HEK293 (cell line): ENCODE measurements around the gene GPR83.

Source experiments
- CTCF ChIA-PET: fragments of 350-600 bp; formaldehyde crosslinking; extraction: SDS; loops from one replicate; lab custom pipeline; 2021; ENCODE audit warnings: antibody characterized with exemption; lab: Yijun Ruan, JAX
- POLR2A ChIA-PET: fragments of 300-600 bp; formaldehyde crosslinking; extraction: SDS; loops from one replicate; lab custom pipeline; 2020; ENCODE audit warnings: antibody characterized with exemption, inconsistent platforms; lab: Yijun Ruan, JAX
- H3K27ac ChIP-seq: fragments of 200-500 bp; sonication (Bioruptor generic); 2 replicates; pipeline ENCODE4 v1.5.1; 2014; ENCODE audit warnings: low read depth, low read length, control low read depth, inconsistent platforms; ENCODE audit errors: extremely low read depth
- H3K36me3 ChIP-seq, 2 experiments: fragments of 200-500 bp in 1 of 2; sonication (Bioruptor generic) in 1 of 2; 1 replicate in 1 of 2; 2 replicates in 1 of 2; pipeline ENCODE4 v1.5.1; 2014 to 2017; ENCODE audit warnings: inconsistent platforms in 2 of 2, low read length in 2 of 2; ENCODE audit not compliant: control insufficient read depth in 2 of 2, insufficient read depth in 1 of 2
- H3K4me1 ChIP-seq: fragments of 200-500 bp; sonication (Bioruptor generic); 2 replicates; pipeline ENCODE4 v1.5.1; 2014; ENCODE audit warnings: mild to moderate bottlenecking, low read length, inconsistent platforms; ENCODE audit not compliant: control insufficient read depth, insufficient read depth
- H3K4me3 ChIP-seq: 2 replicates; pipeline ENCODE4 v1.5.1; 2011; ENCODE audit warnings: low read depth, mild to moderate bottlenecking, control low read depth, low read length, moderate library complexity
- H3K9me3 ChIP-seq: fragments of 200-500 bp; sonication (Bioruptor generic); 2 replicates; pipeline ENCODE4 v1.5.1; 2014; ENCODE audit warnings: low read depth, low read length, inconsistent platforms; ENCODE audit not compliant: control insufficient read depth, insufficient read depth
- GFI1B ChIP-seq: fragments of 450-650 bp; formaldehyde crosslinking; IDR thresholded peaks from 2 replicates; pipeline ENCODE4 v1.5.1; 2016; ENCODE audit warnings: missing biosample characterization, missing genetic modification characterization
- MYNN ChIP-seq: fragments of 450-650 bp; formaldehyde crosslinking; IDR thresholded peaks from 2 replicates; pipeline ENCODE4 v1.5.1; 2016; ENCODE audit warnings: missing biosample characterization, missing genetic modification characterization, borderline replicate concordance
- RBAK ChIP-seq: fragments of 450-650 bp; formaldehyde crosslinking; IDR thresholded peaks from 2 replicates; pipeline ENCODE4 v1.5.1; 2016; ENCODE audit warnings: missing biosample characterization, missing genetic modification characterization
- SALL2 ChIP-seq: fragments of 450-650 bp; formaldehyde crosslinking; IDR thresholded peaks from 2 replicates; pipeline ENCODE4 v1.5.0; 2017; ENCODE audit warnings: missing biosample characterization, mild to moderate bottlenecking, missing genetic modification characterization, borderline replicate concordance
- SCRT1 ChIP-seq: fragments of 450-650 bp; formaldehyde crosslinking; IDR thresholded peaks from 2 replicates; pipeline ENCODE4 v1.5.1; 2016; ENCODE audit warnings: missing biosample characterization, missing genetic modification characterization, borderline replicate concordance
- SP7 ChIP-seq: fragments of 450-650 bp; formaldehyde crosslinking; IDR thresholded peaks from 2 replicates; pipeline ENCODE4 v1.5.1; 2016; ENCODE audit warnings: missing biosample characterization, missing genetic modification characterization
- ZNF10 ChIP-seq: fragments of 450-650 bp; formaldehyde crosslinking; IDR thresholded peaks from 2 replicates; pipeline ENCODE4 v1.5.1; 2017; ENCODE audit warnings: missing biosample characterization, missing genetic modification characterization
- ZNF221 ChIP-seq: fragments of 450-650 bp; formaldehyde crosslinking; IDR thresholded peaks from 2 replicates; pipeline ENCODE4 v1.5.1; 2017; ENCODE audit warnings: missing biosample characterization, missing genetic modification characterization, borderline replicate concordance
- ZNF248 ChIP-seq: fragments of 450-650 bp; formaldehyde crosslinking; IDR thresholded peaks from 2 replicates; pipeline ENCODE4 v1.5.1; 2017; ENCODE audit warnings: missing biosample characterization, missing genetic modification characterization
- ZNF266 ChIP-seq: fragments of 450-650 bp; formaldehyde crosslinking; IDR thresholded peaks from 2 replicates; pipeline ENCODE4 v1.5.1; 2016; ENCODE audit warnings: missing biosample characterization, missing genetic modification characterization, low read depth
- ZNF341 ChIP-seq: fragments of 450-650 bp; formaldehyde crosslinking; IDR thresholded peaks from 2 replicates; pipeline ENCODE4; 2016; ENCODE audit warnings: low read depth, missing biosample characterization, missing genetic modification characterization
- ZNF354C ChIP-seq: fragments of 450-650 bp; formaldehyde crosslinking; IDR thresholded peaks from 2 replicates; pipeline ENCODE4 v1.5.1; 2016; ENCODE audit warnings: missing biosample characterization, missing genetic modification characterization, low read depth, borderline replicate concordance
- ZNF366 ChIP-seq: fragments of 450-650 bp; formaldehyde crosslinking; conservative IDR thresholded peaks from 2 replicates; pipeline ENCODE4 v1.5.1; 2016; ENCODE audit warnings: missing biosample characterization, missing genetic modification characterization
- ZNF391 ChIP-seq: fragments of 450-650 bp; formaldehyde crosslinking; IDR thresholded peaks from 2 replicates; pipeline ENCODE4 v1.5.1; 2016; ENCODE audit warnings: low read depth, missing biosample characterization, missing genetic modification characterization, borderline replicate concordance
- ZNF394 ChIP-seq: fragments of 450-650 bp; formaldehyde crosslinking; IDR thresholded peaks from 2 replicates; pipeline ENCODE4 v1.5.1; 2016; ENCODE audit warnings: missing biosample characterization, missing genetic modification characterization, mild to moderate bottlenecking, moderate library complexity, borderline replicate concordance
- ZNF423 ChIP-seq: fragments of 450-650 bp; formaldehyde crosslinking; IDR thresholded peaks from 2 replicates; pipeline ENCODE4 v1.5.1; 2016; ENCODE audit warnings: missing biosample characterization, missing genetic modification characterization
- ZNF48 ChIP-seq: fragments of 450-650 bp; formaldehyde crosslinking; IDR thresholded peaks from 2 replicates; pipeline ENCODE4 v1.5.1; 2016; ENCODE audit warnings: missing biosample characterization, missing genetic modification characterization
- ZNF501 ChIP-seq: fragments of 450-650 bp; formaldehyde crosslinking; IDR thresholded peaks from 2 replicates; pipeline ENCODE4 v1.5.1; 2016; ENCODE audit warnings: missing biosample characterization, missing genetic modification characterization
- ZNF548 ChIP-seq: fragments of 450-650 bp; formaldehyde crosslinking; IDR thresholded peaks from 2 replicates; pipeline ENCODE4 v1.5.1; 2016; ENCODE audit warnings: missing biosample characterization, missing genetic modification characterization
- ZNF555 ChIP-seq: fragments of 450-650 bp; formaldehyde crosslinking; conservative IDR thresholded peaks from 2 replicates; pipeline ENCODE4 v1.5.1; 2017; ENCODE audit warnings: missing biosample characterization, mild to moderate bottlenecking, missing genetic modification characterization, inconsistent platforms
- ZNF629 ChIP-seq: fragments of 450-650 bp; formaldehyde crosslinking; IDR thresholded peaks from 2 replicates; pipeline ENCODE4 v1.5.1; 2017; ENCODE audit warnings: missing biosample characterization, missing genetic modification characterization
- ZNF660 ChIP-seq: fragments of 450-650 bp; IDR thresholded peaks from 2 replicates; pipeline ENCODE4 v1.5.1; 2018; ENCODE audit warnings: missing biosample characterization, mild to moderate bottlenecking, missing genetic modification characterization
- ZNF677 ChIP-seq: fragments of 450-650 bp; IDR thresholded peaks from 2 replicates; pipeline ENCODE4 v1.5.0; 2018; ENCODE audit warnings: missing biosample characterization, mild to moderate bottlenecking, missing genetic modification characterization, moderate library complexity
- ZNF747 ChIP-seq: fragments of 450-650 bp; formaldehyde crosslinking; IDR thresholded peaks from 2 replicates; pipeline ENCODE4 v1.5.1; 2016; ENCODE audit warnings: missing biosample characterization, missing genetic modification characterization
- ZSCAN23 ChIP-seq: fragments of 450-650 bp; formaldehyde crosslinking; IDR thresholded peaks from 2 replicates; pipeline ENCODE4 v1.5.1; 2016; ENCODE audit warnings: missing biosample characterization, missing genetic modification characterization
- TF ChIP-seq, protein P1 (sequence below): fragments of 450-650 bp; formaldehyde crosslinking; IDR thresholded peaks from 2 replicates; pipeline ENCODE4 v1.5.1; 2016; ENCODE audit warnings: missing biosample characterization, missing genetic modification characterization
- TF ChIP-seq, protein P2 (sequence below): fragments of 450-650 bp; formaldehyde crosslinking; IDR thresholded peaks from 2 replicates; pipeline ENCODE4 v1.5.1; 2016; ENCODE audit warnings: missing biosample characterization, missing genetic modification characterization
- TF ChIP-seq, protein P3 (sequence below): fragments of 450-650 bp; formaldehyde crosslinking; IDR thresholded peaks from 2 replicates; pipeline ENCODE4 v1.5.1; 2017; ENCODE audit warnings: missing biosample characterization, missing genetic modification characterization
- TF ChIP-seq, protein P4 (sequence below): fragments of 450-650 bp; formaldehyde crosslinking; IDR thresholded peaks from 2 replicates; pipeline ENCODE4 v1.5.1; 2016; ENCODE audit warnings: missing biosample characterization, missing genetic modification characterization
- TF ChIP-seq, protein P5 (sequence below): fragments of 450-650 bp; formaldehyde crosslinking; IDR thresholded peaks from 2 replicates; pipeline ENCODE4 v1.5.1; 2017; ENCODE audit warnings: missing biosample characterization, missing genetic modification characterization

The GPR83 gene

DNA sequence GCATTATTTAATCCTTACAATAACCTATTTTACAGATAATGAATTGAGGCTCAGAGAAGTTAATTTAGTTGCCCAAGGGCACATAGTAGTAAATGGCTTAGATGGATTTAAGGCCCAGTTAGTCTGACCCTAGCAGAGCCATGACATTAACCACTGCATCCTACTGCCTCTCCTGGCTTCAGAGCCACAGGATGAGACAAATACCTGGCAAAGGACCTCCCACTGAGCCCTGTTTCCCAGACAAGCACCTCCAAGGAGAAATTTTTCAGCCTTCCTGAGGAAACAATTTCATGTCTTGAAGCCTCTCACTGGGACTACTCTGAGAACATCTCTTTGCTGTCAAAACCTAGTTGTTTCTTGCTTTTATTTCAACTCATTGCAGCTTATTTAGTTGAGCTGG is 68.4 kb downstream of the GPR83 start:
- H3K4me1 ChIP-seq = no peaks in the 10 kb centered on the region
- no peak overlapping the region for H3K27ac ChIP-seq
- ChIA-PET POLR2A (interaction anchor here (0.6 kb wide), 1 partner anchor 1130 kb away, joined by 4 read pairs; no protein-coding TSS in a partner anchor), CTCF (interaction anchor here (0.7 to 2.2 kb wide), 2 partner anchors 437 to 1184 kb away, joined by 3 to 7 read pairs; no protein-coding TSS in a partner anchor)
- H3K9me3 ChIP-seq = no peaks in the 10 kb centered on the region
- no peak overlapping the region for H3K4me3 ChIP-seq
- TF ChIP-seq ZSCAN23 (tag by site-specific recombination) = no peak
- no peak for TF ChIP-seq ZNF354C (tag by site-specific recombination)
- TF ChIP-seq SCRT1 (tag by site-specific recombination) = no peak
- TF ChIP-seq, protein P1, sequence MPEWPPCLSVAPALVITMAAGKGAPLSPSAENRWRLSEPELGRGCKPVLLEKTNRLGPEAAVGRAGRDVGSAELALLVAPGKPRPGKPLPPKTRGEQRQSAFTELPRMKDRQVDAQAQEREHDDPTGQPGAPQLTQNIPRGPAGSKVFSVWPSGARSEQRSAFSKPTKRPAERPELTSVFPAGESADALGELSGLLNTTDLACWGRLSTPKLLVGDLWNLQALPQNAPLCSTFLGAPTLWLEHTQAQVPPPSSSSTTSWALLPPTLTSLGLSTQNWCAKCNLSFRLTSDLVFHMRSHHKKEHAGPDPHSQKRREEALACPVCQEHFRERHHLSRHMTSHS (tag by site-specific recombination) = no peak
- TF ChIP-seq ZNF423 (tag by site-specific recombination) = no peak
- TF ChIP-seq MYNN (tag by site-specific recombination) = no peak
- TF ChIP-seq, protein P2, sequence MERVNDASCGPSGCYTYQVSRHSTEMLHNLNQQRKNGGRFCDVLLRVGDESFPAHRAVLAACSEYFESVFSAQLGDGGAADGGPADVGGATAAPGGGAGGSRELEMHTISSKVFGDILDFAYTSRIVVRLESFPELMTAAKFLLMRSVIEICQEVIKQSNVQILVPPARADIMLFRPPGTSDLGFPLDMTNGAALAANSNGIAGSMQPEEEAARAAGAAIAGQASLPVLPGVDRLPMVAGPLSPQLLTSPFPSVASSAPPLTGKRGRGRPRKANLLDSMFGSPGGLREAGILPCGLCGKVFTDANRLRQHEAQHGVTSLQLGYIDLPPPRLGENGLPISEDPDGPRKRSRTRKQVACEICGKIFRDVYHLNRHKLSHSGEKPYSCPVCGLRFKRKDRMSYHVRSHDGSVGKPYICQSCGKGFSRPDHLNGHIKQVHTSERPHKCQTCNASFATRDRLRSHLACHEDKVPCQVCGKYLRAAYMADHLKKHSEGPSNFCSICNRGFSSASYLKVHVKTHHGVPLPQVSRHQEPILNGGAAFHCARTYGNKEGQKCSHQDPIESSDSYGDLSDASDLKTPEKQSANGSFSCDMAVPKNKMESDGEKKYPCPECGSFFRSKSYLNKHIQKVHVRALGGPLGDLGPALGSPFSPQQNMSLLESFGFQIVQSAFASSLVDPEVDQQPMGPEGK (tag by site-specific recombination) = no peak
- no peak for TF ChIP-seq ZNF266 (tag by site-specific recombination)
- TF ChIP-seq ZNF677 = no peak
- TF ChIP-seq ZNF48 = no peak
- no peak for TF ChIP-seq GFI1B
- TF ChIP-seq, protein P3, sequence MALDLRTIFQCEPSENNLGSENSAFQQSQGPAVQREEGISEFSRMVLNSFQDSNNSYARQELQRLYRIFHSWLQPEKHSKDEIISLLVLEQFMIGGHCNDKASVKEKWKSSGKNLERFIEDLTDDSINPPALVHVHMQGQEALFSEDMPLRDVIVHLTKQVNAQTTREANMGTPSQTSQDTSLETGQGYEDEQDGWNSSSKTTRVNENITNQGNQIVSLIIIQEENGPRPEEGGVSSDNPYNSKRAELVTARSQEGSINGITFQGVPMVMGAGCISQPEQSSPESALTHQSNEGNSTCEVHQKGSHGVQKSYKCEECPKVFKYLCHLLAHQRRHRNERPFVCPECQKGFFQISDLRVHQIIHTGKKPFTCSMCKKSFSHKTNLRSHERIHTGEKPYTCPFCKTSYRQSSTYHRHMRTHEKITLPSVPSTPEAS (tag by site-specific recombination) = no peak
- TF ChIP-seq, all 188 proteins: peak for 0
- no peaks in the 10 kb centered on the region for H3K36me3 ChIP-seq

DNA sequence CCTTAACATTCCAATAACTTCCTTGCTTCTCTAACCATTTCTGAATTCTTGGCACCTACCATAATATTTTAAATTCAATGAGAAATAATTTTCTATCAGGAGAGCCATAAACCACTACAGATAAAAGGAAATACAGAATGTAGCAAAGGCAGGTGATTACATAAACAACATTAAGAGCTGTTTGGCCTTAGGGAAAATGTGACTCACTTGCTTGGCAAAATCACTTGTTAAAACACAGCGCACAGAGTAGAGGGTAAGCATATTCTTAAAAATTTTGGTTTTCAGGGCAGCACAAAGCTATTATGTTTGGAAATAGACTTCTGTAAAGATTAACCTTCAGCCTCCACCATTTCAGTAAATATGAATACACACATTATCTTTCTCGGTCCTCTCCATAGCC is 70.4 kb downstream of the GPR83 start:
- H3K9me3 ChIP-seq = no peaks in the 10 kb centered on the region
- no peaks in the 10 kb centered on the region for H3K36me3 ChIP-seq
- TF ChIP-seq ZNF366 (tag by site-specific recombination) (no peak), SP7 (no peak), RBAK (no peak), ZNF394 (tag by site-specific recombination) (no peak), ZNF423 (tag by site-specific recombination) (no peak), ZNF501 (tag by site-specific recombination) (no peak), ZNF747 (tag by site-specific recombination) (no peak), ZNF248 (tag by site-specific recombination) (no peak), ZNF629 (no peak), ZNF660 (tag by site-specific recombination) (no peak), ZNF48 (no peak), SALL2 (no peak), ZNF10 (tag by site-specific recombination) (no peak), ZNF341 (tag by site-specific recombination) (no peak), ZNF391 (no peak), ZNF548 (tag by site-specific recombination) (no peak), ZNF555 (no peak), ZNF221 (tag by site-specific recombination) (no peak)
- TF ChIP-seq, protein P4, sequence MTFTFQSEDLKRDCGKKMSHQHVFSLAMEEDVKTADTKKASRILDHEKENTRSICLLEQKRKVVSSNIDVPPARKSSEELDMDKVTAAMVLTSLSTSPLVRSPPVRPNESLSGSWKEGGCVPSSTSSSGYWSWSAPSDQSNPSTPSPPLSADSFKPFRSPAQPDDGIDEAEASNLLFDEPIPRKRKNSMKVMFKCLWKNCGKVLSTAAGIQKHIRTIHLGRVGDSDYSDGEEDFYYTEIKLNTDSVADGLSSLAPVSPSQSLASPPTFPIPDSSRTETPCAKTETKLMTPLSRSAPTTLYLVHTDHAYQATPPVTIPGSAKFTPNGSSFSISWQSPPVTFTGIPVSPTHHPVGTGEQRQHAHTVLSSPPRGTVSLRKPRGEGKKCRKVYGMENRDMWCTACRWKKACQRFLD (tag by site-specific recombination) = no peak
- TF ChIP-seq, protein P5, sequence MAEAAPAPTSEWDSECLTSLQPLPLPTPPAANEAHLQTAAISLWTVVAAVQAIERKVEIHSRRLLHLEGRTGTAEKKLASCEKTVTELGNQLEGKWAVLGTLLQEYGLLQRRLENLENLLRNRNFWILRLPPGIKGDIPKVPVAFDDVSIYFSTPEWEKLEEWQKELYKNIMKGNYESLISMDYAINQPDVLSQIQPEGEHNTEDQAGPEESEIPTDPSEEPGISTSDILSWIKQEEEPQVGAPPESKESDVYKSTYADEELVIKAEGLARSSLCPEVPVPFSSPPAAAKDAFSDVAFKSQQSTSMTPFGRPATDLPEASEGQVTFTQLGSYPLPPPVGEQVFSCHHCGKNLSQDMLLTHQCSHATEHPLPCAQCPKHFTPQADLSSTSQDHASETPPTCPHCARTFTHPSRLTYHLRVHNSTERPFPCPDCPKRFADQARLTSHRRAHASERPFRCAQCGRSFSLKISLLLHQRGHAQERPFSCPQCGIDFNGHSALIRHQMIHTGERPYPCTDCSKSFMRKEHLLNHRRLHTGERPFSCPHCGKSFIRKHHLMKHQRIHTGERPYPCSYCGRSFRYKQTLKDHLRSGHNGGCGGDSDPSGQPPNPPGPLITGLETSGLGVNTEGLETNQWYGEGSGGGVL = no peak
- ChIA-PET POLR2A (interaction anchor here (0.6 kb wide), 1 partner anchor 195 kb away, joined by 4 read pairs; no protein-coding TSS in a partner anchor), CTCF (no interaction called here)
- H3K4me1 ChIP-seq = no peaks in the 10 kb centered on the region
- no peak overlapping the region for H3K27ac ChIP-seq
- H3K4me3 ChIP-seq = no peak overlapping the region
